SHP77 (cell line): ENCODE results near the gene DCTN1.

ENCODE experiments used
- DNase-seq, 2 experiments: peaks; one replicate each; lab custom pipeline; 2025; lab: John Stamatoyannopoulos, UW

Gene DCTN1

GRCh38 chr2:74413001-74413698 lies 33.0 kb upstream of the DCTN1 start:
- DNase-seq = no peak

GRCh38 chr2:74407682-74408081 lies 27.6 kb upstream of the DCTN1 start:
- no peak for DNase-seq

GRCh38 chr2:74406035-74406434 lies 25.9 kb upstream of the DCTN1 start:
- DNase-seq = no peak

- no peak for DNase-seq
Measured at GRCh38 chr2:74401891-74402290, 21.8 kb upstream of the DCTN1 start.

- peak in 1 of 2 experiments; percentile 16 for DNase-seq
Measured at GRCh38 chr2:74399785-74400184, 19.7 kb upstream of the DCTN1 start.

- DNase-seq = no peak
Measured at GRCh38 chr2:74396149-74396548, 16.0 kb upstream of the DCTN1 start.

GRCh38 chr2:74393525-74393924 lies 13.4 kb upstream of the DCTN1 start:
- DNase-seq = no peak

GRCh38 chr2:74392449-74392743 lies 12.3 kb upstream of the DCTN1 start:
- no peak for DNase-seq

GRCh38 chr2:74391580-74392448 lies 11.7 kb upstream of the DCTN1 start:
- DNase-seq = peak; percentile 76 to 81

- DNase-seq = no peak
Measured at GRCh38 chr2:74391209-74391579, 11.1 kb upstream of the DCTN1 start.

- DNase-seq = no peak
Measured at GRCh38 chr2:74390606-74391005, 10.5 kb upstream of the DCTN1 start.

GRCh38 chr2:74387346-74387745 lies 7.2 kb upstream of the DCTN1 start:
- DNase-seq = no peak

- DNase-seq = no peak
Measured at GRCh38 chr2:74385396-74385795, 5.3 kb upstream of the DCTN1 start.

- no peak for DNase-seq
Measured at GRCh38 chr2:74384051-74384450, 3.9 kb upstream of the DCTN1 start.

- no peak for DNase-seq
Measured at GRCh38 chr2:74383254-74383653, 3.1 kb upstream of the DCTN1 start.

- no peak for DNase-seq
Measured at GRCh38 chr2:74381751-74382150, 1.6 kb upstream of the DCTN1 start.

- DNase-seq = no peak
Measured at GRCh38 chr2:74378007-74378406, 2.1 kb downstream of the DCTN1 start.

- DNase-seq = no peak
Measured at GRCh38 chr2:74375838-74376237, 4.3 kb downstream of the DCTN1 start.

- DNase-seq = peak; percentile 83 to 89
Measured at GRCh38 chr2:74374509-74375205, 5.5 kb downstream of the DCTN1 start.

GRCh38 chr2:74373985-74374384 lies 6.1 kb downstream of the DCTN1 start:
- DNase-seq = no peak

- DNase-seq = no peak
Measured at GRCh38 chr2:74373221-74373676, 6.9 kb downstream of the DCTN1 start.

- no peak for DNase-seq
Measured at GRCh38 chr2:74372674-74373073, 7.4 kb downstream of the DCTN1 start.

GRCh38 chr2:74371421-74371820 lies 8.7 kb downstream of the DCTN1 start:
- no peak for DNase-seq
